ENCODE results near the gene CD27. TPM values are rescaled to one million over a fixed set of nuclear protein-coding genes. Genes with fewer than 3 reads are reported as not detected.

Gene CD27
- total and polyA plus RNA-seq, 10 donors, result 49.2 to 193 (median 72.3) TPM

- H3K27me3 ChIP-seq (replicated peaks in 1 of 7), result no peaks in the 10 kb centered on the region
- 25 to 62% (median 28%) methylated on average over 6 to 16 of the region's 16 CpGs for WGBS, 5 donors
- H3K27ac ChIP-seq, result peak overlapping the region; percentile 89 to 97 (median 91)
- intact Hi-C loops (cut with DNase I; ENCODE audit: low total_unique reads), result loop anchor here (5.0 to 10.0 kb wide), 2 partner anchors 47 to 135 kb away; no protein-coding TSS in a partner anchor
- no peak for DNase-seq
- H3K4me3 ChIP-seq, result peak overlapping the region; percentile 64 to 94 (median 79)
- H3K4me1 ChIP-seq, result peaks cover 27 to 66% (median 57%) of the 10 kb centered on the region in 6 donors
- H3K36me3 ChIP-seq, result peaks cover 0 to 39% (median 11%) of the 10 kb centered on the region in 6 donors
- H3K9me3 ChIP-seq, result no peaks in the 10 kb centered on the region
- TF ChIP-seq POLR2A (IDR thresholded peaks at IDR 0.05), result no peak
- no peak for TF ChIP-seq POLR2AphosphoS5 (IDR thresholded peaks at IDR 0.05)
- TF ChIP-seq, protein P1, sequence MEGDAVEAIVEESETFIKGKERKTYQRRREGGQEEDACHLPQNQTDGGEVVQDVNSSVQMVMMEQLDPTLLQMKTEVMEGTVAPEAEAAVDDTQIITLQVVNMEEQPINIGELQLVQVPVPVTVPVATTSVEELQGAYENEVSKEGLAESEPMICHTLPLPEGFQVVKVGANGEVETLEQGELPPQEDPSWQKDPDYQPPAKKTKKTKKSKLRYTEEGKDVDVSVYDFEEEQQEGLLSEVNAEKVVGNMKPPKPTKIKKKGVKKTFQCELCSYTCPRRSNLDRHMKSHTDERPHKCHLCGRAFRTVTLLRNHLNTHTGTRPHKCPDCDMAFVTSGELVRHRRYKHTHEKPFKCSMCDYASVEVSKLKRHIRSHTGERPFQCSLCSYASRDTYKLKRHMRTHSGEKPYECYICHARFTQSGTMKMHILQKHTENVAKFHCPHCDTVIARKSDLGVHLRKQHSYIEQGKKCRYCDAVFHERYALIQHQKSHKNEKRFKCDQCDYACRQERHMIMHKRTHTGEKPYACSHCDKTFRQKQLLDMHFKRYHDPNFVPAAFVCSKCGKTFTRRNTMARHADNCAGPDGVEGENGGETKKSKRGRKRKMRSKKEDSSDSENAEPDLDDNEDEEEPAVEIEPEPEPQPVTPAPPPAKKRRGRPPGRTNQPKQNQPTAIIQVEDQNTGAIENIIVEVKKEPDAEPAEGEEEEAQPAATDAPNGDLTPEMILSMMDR (IDR thresholded peaks at IDR 0.05 in 8 of 11, conservative IDR thresholded peaks at IDR 0.05 in 3 of 11), result no peak
Observed at GRCh38 chr12:6469609-6470374, 25.0 kb downstream of the CD27 start.

GRCh38 chr12:6470375-6471163, 25.8 kb downstream of the CD27 start, which contains the start of gene VAMP1:
TSS of gene VAMP1 (minus strand) at chr12:6470677. CDS start at chr12:6470531, 146 bp downstream.
- 0 to 2% (median 1%) methylated on average over 33 to 69 of the region's 69 CpGs for WGBS, 5 donors
- peak within 1 kb of the TSS; percentile 89 to 97 (median 91) for H3K27ac ChIP-seq
- DNase-seq, result peak; percentile 99
- peak; percentile 100 for TF ChIP-seq POLR2AphosphoS5 (IDR thresholded peaks at IDR 0.05)
- TF ChIP-seq, protein P1 (IDR thresholded peaks at IDR 0.05 in 8 of 11, conservative IDR thresholded peaks at IDR 0.05 in 3 of 11), result peak in 8 of 11 experiments; percentile 14 to 56 (median 26)
- TF ChIP-seq POLR2A (IDR thresholded peaks at IDR 0.05), result peak; percentile 96 to 100 (median 98)
- H3K36me3 ChIP-seq, result peaks cover 0 to 31% (median 7%) of the 10 kb centered on the region in 6 donors
- H3K9me3 ChIP-seq, result no peaks in the 10 kb centered on the region
- intact Hi-C loops (cut with DNase I; ENCODE audit: low total_unique reads), result loop anchor here (5.0 kb wide), 1 partner anchor 48 kb away; no protein-coding TSS in a partner anchor
- H3K4me1 ChIP-seq, result peaks cover 27 to 59% (median 52%) of the 10 kb centered on the region in 6 donors
- no peaks in the 10 kb centered on the region for H3K27me3 ChIP-seq (replicated peaks in 1 of 7)
- peak within 1 kb of the TSS; percentile 64 to 94 (median 79) for H3K4me3 ChIP-seq

- Histone ChIP-seq H3K27ac (no peak overlapping the region), H3K4me3 (no peak overlapping the region), H3K27me3 (replicated peaks in 1 of 7) (no peaks in the 10 kb centered on the region), H3K9me3 (no peaks in the 10 kb centered on the region), H3K36me3 (peaks cover 0 to 17% (median 0%) of the 10 kb centered on the region in 6 donors), H3K4me1 (peaks cover 20 to 45% (median 38%) of the 10 kb centered on the region in 6 donors)
- DNase-seq, result no peak
- TF ChIP-seq, protein P1 (IDR thresholded peaks at IDR 0.05 in 8 of 11, conservative IDR thresholded peaks at IDR 0.05 in 3 of 11), result no peak
- TF ChIP-seq POLR2A (IDR thresholded peaks at IDR 0.05) (no peak), POLR2AphosphoS5 (IDR thresholded peaks at IDR 0.05) (no peak)
- intact Hi-C loops (cut with DNase I; ENCODE audit: low total_unique reads), result loop anchor here (5.0 kb wide), 1 partner anchor 50 kb away; no protein-coding TSS in a partner anchor
- 59 to 95% (median 76%) methylated on average over 1 of the region's 1 CpG for WGBS, 5 donors
Observed at GRCh38 chr12:6471989-6472360, 27.2 kb downstream of the CD27 start.

Data from spleen (tissue), 11 donors.